ENCODE measurements around the gene FER.
"Not testable (repeated sequence)": the region's sequence is repeated elsewhere in the genome, so short reads cannot be mapped to it uniquely, and the experiment has no call there.

Gene FER

DNA sequence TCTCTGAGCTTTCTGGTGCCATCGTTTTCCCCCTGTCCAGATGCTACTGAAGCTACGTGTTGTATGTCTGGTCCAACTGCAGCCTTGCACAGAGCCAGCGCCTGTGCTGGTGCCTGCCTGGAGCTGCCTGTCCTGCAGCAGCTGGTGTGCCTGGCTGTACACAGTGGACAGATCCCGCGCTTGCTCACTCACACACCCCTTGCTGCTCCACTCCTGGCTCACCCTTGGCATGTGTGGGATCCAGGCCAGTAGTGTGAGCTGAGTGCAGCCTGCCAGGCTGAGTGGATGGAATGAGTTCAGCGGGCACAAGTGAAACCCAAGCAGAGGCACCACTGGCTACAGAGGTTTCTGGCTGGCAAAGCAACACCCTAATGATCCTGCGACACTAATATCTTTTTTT lies 40.4 kb downstream of the FER start:
- TF ChIP-seq JUND (IDR thresholded peaks at IDR 0.05; ENCODE audit: low read depth), result no peak
- in situ Hi-C loops (cut with HindIII; ENCODE audit: low pct_unique_long_range_greater_than_20kb, low sequenced_read_pairs), result no loop called here

GRCh38 chr5:108793207-108793606 lies 45.5 kb downstream of the FER start:
- TF ChIP-seq JUND (IDR thresholded peaks at IDR 0.05; ENCODE audit: low read depth), result no peak
- DNase-seq (ENCODE audit: low read depth in 1 of 2, low spot score in 1 of 2), result no peak
- in situ Hi-C loops (cut with HindIII; ENCODE audit: low pct_unique_long_range_greater_than_20kb, low sequenced_read_pairs), result no loop called here

More for the DNA sequence above, 40.4 kb downstream of the FER start:
- DNase-seq (ENCODE audit: low read depth in 1 of 2, low spot score in 1 of 2), result no peak

- in situ Hi-C loops (cut with HindIII; ENCODE audit: low pct_unique_long_range_greater_than_20kb, low sequenced_read_pairs); DNase-seq (ENCODE audit: low read depth in 1 of 2, low spot score in 1 of 2): not testable (repeated sequence)
Observed at GRCh38 chr5:108794349-108794748, 46.7 kb downstream of the FER start.

GRCh38 chr5:108797396-108797795 lies 49.7 kb downstream of the FER start:
- TF ChIP-seq JUND (IDR thresholded peaks at IDR 0.05; ENCODE audit: low read depth), result no peak

GRCh38 chr5:108797986-108798385 lies 50.3 kb downstream of the FER start:
- DNase-seq (ENCODE audit: low read depth in 1 of 2, low spot score in 1 of 2), result no peak
- in situ Hi-C loops (cut with HindIII; ENCODE audit: low pct_unique_long_range_greater_than_20kb, low sequenced_read_pairs), result no loop called here
- no peak for TF ChIP-seq JUND (IDR thresholded peaks at IDR 0.05; ENCODE audit: low read depth)

More at GRCh38 chr5:108797396-108797795, 49.7 kb downstream of the FER start:
- DNase-seq (ENCODE audit: low read depth in 1 of 2, low spot score in 1 of 2), result no peak
- in situ Hi-C loops (cut with HindIII; ENCODE audit: low pct_unique_long_range_greater_than_20kb, low sequenced_read_pairs), result no loop called here

GRCh38 chr5:108798513-108799265 lies 51.0 kb downstream of the FER start:
- no peak for TF ChIP-seq JUND (IDR thresholded peaks at IDR 0.05; ENCODE audit: low read depth)
- in situ Hi-C loops (cut with HindIII; ENCODE audit: low pct_unique_long_range_greater_than_20kb, low sequenced_read_pairs), result no loop called here
- no peak for DNase-seq (ENCODE audit: low read depth in 1 of 2, low spot score in 1 of 2)

- in situ Hi-C loops (cut with HindIII; ENCODE audit: low pct_unique_long_range_greater_than_20kb, low sequenced_read_pairs), result no loop called here
- TF ChIP-seq JUND (IDR thresholded peaks at IDR 0.05; ENCODE audit: low read depth), result no peak
- DNase-seq (ENCODE audit: low read depth in 1 of 2, low spot score in 1 of 2), result no peak
Observed at GRCh38 chr5:108801301-108801700, 53.6 kb downstream of the FER start.

- DNase-seq (ENCODE audit: low read depth in 1 of 2, low spot score in 1 of 2), result no peak
- no peak for TF ChIP-seq JUND (IDR thresholded peaks at IDR 0.05; ENCODE audit: low read depth)
Observed at GRCh38 chr5:108801776-108802175, 54.1 kb downstream of the FER start.

DNA sequence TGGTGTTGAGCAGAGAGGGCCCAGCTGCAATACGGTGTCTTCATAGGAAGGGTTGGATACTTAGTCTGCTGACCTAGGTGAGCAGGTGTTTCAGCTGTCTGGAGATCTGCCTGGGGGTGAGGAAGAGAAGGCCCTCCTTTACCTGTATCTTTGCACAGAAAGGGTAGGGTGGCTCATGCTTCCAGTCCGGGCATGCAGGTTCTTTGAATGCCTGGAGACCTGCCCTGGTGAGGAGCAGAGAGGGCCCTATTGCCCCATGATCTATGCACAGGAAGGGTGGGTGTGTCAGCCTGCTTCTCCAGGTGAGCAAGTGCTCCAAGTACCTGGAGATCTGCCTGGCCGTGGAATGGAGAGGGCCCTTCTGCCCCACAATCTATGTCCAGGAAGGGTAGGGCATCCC lies 63.0 kb downstream of the FER start:
- TF ChIP-seq JUND (IDR thresholded peaks at IDR 0.05; ENCODE audit: low read depth), result no peak
- in situ Hi-C loops (cut with HindIII; ENCODE audit: low pct_unique_long_range_greater_than_20kb, low sequenced_read_pairs), result no loop called here
- no peak for DNase-seq (ENCODE audit: low read depth in 1 of 2, low spot score in 1 of 2)

More at GRCh38 chr5:108801776-108802175, 54.1 kb downstream of the FER start:
- in situ Hi-C loops (cut with HindIII; ENCODE audit: low pct_unique_long_range_greater_than_20kb, low sequenced_read_pairs), result no loop called here

DNA sequence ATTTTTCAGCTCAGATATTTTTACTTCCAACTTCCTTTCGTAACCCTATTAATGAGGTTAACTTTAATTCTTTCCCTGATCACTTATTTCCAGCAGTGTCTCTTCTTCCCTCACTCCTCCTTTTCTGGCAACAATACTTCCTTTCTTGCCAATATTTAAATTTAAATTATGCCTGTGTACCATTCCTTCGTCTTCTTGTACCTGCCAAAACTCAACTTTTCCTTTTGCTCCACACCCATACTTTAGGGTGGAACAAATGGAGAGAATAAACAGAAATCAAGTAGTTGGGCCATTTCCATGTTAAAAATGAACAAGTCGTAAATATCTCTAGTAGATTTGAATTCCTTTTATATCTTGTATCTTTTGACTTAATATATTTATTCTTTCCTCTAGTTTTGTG lies 66.0 kb downstream of the FER start:
- TF ChIP-seq JUND (IDR thresholded peaks at IDR 0.05; ENCODE audit: low read depth), result no peak
- in situ Hi-C loops (cut with HindIII; ENCODE audit: low pct_unique_long_range_greater_than_20kb, low sequenced_read_pairs), result no loop called here

DNA sequence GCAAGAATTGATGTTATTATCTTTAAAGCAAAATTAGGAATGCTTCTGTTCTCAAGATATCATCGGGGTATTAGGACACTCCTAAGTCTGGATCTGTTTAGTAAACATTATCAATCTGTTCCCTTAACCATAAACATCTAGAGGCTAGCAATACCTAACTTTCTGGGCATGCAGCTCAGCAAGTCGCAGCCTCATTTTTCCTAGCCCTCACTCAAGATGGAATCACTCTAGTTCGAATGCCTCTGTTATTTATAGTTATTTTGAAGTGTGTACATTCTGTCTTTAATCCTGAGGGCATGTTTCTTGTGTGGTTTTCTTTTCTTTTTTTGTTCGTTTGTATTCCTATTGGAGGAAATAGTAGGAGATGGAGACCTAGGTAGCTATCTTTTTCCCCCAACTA lies 66.9 kb downstream of the FER start:
- no peak for TF ChIP-seq JUND (IDR thresholded peaks at IDR 0.05; ENCODE audit: low read depth)
- in situ Hi-C loops (cut with HindIII; ENCODE audit: low pct_unique_long_range_greater_than_20kb, low sequenced_read_pairs), result no loop called here
- DNase-seq (ENCODE audit: low read depth in 1 of 2, low spot score in 1 of 2), result peak in 1 of 2 experiments; percentile 45

More for the DNA sequence above, 66.0 kb downstream of the FER start:
- no peak for DNase-seq (ENCODE audit: low read depth in 1 of 2, low spot score in 1 of 2)

DNA sequence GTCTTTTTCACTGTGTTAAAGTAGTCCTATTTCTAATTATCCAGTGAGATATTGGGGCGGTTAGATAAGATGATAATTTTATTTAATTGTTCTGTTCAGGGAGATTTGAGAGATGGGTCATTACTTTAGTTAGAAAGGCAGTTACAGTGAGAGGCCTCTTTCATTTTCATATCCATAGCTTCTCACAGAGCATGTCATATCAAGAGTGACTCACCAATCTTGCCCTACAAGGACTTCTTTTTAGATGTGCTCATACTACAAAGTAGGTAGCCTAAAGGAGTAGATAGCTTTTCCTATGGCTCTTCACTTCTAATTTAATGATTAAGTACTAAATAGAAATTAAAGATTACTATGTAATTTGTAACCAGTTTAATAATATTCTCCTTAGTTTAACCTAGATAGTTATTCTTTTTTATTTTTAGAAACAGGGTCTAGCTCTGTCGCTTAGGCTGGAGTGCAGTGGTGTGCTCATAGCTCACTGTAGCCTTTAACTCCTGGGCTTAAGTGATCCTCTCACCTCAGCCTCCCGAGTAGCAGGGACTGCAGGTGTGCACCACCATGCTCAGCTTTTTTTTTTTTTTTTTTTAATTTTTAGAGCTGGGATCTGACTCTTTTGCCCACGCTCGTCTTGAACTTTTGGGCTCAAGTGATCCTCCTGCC lies 71.0 kb downstream of the FER start:
- in situ Hi-C loops (cut with HindIII; ENCODE audit: low pct_unique_long_range_greater_than_20kb, low sequenced_read_pairs), result no loop called here
- DNase-seq (ENCODE audit: low read depth in 1 of 2, low spot score in 1 of 2), result no peak
- no peak for TF ChIP-seq JUND (IDR thresholded peaks at IDR 0.05; ENCODE audit: low read depth)

DNA sequence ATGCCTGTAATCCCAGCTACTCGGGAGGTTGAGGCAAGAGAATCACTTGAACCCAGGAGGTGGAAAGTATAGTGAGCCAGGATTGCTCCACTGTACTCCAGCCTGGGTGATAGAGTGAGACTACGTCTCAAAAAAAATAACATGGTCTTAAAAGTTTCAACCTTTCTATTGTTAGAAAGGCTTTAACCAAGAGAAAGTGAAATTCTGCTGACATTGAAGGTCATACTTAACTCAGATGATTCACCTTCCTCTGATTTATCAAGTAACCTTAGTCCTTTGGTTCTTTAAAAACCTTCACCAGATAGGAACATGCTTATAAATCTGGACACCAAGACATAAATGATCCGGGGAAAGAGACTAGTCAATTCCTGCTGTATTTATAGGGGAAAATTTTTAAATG lies 73.3 kb downstream of the FER start:
- no peak for TF ChIP-seq JUND (IDR thresholded peaks at IDR 0.05; ENCODE audit: low read depth)
- no peak for DNase-seq (ENCODE audit: low read depth in 1 of 2, low spot score in 1 of 2)
- in situ Hi-C loops (cut with HindIII; ENCODE audit: low pct_unique_long_range_greater_than_20kb, low sequenced_read_pairs), result no loop called here
